NCI-H187 treated with DMSO at 0.1 percent for 48 hours (cell line): ENCODE measurements around the gene COL5A2.

Source experiments
- DNase-seq: peaks from one replicate; lab custom pipeline; 2025; lab: John Stamatoyannopoulos, UW

Gene COL5A2

DNA sequence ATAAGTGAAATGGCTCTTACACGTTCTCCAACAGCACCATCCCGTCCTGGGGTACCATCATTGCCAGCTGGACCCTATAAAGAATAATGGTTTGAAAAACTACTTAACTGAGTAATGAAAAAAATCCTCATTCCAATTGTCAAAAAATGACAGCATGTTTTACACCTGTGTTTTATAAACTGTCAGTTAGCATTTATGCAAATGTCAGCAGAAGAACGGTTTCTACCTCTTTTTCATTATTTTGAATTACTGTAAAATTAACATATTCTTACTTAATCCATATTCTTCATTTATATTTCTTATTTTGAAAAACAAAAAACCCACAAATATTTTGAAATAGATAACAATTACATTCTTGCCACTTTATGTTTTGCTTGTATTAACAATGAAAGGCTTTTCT lies 131.4 kb downstream of the COL5A2 start:
- DNase-seq = no peak

DNA sequence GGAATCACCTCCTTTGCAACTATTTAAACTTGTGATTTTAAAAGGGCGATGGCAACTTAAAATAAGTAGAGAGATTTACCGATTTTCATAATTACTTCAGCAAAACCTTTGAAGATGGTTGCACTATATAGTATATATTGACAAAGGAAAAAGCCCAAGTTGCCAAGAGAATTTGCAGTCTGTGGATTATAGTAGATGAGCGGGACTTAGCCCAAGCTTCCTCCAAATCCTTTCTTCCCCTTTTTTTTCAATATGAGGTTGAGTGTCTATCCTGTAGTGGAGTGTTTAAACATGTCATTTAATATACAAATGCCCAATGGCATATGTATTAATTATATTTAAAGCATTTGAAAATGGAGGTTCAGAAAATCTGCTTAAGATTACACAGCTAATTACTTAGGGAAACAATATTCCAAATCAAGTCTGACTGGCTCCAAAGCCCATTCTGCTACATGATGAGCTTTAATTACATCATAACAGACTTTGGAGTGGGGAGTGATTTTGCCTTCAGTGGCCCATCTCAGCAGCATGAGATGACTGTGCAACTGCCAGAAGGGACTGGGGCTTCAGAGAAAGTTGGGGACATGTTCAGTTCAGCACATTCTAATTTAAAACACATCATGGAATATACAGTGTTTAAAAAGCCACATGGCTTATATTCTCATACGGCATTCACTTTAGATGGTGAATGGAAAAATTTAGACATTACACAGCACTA lies 132.2 kb downstream of the COL5A2 start:
- no peak for DNase-seq

DNA sequence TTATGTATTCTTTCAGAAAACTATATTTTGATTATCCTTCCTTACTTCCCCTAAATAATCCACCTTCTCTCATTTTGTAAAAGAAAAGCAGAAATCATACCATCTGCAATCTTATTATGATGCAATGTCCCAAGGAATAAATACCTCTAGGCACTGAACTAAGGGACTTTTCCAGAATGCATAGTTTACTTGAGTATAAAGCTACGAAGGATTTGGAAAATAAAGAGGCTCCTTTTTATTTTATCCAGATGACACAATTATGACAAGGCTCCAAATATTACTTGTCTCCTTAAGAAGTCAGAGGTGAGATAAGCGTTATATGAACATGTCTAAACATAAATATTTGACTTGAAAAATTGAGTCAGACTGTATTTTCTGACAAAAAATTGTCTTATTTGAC lies 133.2 kb downstream of the COL5A2 start:
- DNase-seq = no peak

DNA sequence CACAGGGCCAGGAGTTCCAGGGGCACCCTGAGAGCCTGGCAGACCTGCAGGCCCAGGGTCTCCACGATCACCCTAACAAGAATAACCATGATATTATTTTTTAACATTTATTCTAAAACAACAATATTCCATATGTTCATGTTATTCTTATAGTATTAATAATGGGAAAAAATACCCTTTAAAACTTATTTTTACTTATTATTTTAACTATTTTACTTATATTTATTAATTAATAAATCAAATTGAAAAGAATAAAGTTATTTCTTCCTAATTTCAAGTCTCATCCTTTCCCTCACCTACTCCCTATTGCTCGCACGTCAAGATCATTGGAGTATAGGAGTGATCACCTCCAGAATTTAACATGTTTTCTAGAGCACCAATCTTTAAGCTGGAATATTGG lies 133.7 kb downstream of the COL5A2 start:
- no peak for DNase-seq

DNA sequence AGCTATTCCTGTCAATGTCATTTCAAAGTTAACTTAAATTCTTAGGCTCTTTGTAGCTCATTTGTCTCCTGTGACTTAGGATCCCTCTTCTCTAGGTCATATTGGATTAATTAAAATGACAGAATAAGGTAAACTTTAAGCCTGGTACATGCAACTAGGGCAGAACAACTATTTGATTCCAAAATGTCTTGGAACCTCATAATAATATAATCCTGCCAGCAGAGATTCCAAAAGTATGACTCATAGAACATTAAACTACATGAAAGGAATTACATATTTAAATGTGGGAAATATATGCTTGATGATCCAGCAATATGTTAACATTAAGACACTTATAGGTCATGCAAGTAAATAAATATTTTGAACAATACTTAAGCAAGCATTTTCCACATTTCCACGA lies 142.0 kb downstream of the COL5A2 start:
- DNase-seq = no peak

DNA sequence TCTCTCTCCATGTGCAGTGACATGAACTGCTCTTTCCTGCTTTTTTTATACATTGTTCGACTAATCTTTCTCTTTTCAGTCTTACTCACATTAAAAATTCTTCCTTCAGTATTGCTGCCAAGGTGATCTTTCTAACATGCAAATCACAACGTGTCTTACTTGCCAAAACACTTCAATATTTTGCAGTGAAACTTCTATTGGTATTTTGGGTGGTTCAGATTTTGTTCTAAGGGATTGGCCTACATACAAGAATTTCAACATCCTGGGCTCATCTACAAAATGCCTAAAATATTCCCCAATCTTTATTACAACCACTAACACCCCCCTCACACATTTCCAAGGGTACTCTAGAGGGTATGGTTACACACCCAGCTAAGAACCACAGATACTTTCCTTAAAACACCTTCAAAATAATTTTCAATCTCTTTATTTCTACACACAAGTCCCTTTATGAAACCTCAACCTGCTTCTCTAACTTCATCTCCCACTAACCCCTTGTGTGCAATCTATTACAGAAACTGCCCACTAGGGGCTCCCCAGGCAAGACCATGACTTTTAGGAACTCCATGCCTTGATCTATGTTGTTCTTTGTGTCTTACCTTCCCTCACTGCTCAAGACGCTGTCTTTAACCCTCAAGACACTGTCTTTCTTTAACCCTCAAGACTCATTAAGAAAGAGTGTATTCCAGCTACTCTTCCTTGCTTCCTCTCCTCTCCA lies 154.5 kb downstream of the COL5A2 start:
- no peak for DNase-seq

DNA sequence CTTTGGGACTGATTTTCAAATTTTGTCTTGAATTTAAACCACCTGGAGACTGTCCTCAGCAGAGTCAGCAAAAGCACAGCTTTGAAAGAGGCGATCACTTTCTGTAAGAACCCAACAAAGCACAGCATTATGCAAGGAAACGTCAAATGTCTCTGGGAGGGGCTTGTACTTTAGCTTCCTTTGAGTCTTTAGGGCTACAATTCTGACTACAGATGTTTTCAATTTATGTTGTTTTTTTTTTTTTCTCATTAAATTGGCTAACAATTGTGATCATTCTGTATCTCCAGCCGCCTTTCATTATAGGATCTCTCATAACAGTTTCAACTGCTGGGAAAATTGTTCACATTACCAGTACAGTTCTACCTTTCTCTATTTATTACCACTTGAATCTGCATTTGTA lies 157.1 kb downstream of the COL5A2 start:
- DNase-seq = no peak

DNA sequence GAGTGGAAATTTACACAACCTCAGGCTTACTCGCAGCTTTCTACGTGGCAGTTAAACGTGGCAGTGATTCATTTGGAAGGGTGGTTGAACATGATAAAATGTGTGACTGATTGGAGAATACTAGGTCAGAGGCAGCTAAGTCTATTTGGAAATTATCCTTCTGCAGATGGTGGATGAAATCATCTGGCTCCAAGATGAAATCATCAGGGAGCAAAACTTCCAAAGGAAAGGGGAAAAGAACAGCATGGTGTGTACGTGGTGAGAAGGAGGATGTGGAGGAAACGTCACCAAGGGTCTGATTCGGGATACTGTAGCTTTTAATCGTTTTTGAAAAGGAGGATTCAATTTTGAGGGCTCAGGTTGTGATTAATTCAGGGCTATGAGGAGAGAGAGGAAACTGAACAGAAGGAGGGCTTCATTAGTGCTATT lies 157.5 kb downstream of the COL5A2 start:
- no peak for DNase-seq

DNA sequence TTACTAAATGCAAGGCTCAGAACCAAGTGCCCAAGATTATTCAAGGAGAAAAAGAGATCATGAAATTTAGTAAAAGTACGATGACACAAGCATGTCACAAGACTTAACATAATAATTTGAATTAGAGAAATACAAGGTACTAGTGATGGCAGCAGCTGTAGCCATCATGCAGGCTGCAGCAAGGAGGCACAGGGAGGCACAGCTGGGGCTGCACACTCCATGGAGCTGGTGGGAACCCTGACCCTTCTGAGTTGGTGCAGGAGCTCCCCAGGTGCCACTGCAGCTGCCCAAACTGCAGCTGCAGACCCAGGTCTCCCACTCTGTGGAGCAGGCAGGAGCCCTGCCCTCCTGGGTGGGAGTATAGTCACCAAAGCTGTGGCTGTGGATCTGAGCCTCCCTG lies 159.4 kb downstream of the COL5A2 start:
- DNase-seq = no peak

DNA sequence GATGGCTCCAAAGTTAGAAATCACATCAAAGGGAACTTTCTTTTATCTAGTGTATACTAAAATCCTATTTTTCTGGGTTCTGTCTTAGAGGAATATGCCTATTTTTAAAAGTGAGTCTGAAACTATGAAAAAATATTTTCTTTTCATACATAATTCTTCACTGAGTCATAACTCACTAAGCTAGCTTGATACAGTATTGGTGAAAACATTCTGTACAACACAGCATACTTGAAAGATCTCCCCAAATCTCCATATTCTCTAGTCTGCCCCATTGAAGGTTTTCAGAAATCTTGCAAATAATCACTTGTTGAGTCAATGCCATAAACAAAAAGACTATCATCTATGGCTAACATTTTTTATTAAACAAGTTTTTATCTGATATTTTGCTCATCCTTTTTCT lies 160.9 kb downstream of the COL5A2 start:
- no peak for DNase-seq

DNA sequence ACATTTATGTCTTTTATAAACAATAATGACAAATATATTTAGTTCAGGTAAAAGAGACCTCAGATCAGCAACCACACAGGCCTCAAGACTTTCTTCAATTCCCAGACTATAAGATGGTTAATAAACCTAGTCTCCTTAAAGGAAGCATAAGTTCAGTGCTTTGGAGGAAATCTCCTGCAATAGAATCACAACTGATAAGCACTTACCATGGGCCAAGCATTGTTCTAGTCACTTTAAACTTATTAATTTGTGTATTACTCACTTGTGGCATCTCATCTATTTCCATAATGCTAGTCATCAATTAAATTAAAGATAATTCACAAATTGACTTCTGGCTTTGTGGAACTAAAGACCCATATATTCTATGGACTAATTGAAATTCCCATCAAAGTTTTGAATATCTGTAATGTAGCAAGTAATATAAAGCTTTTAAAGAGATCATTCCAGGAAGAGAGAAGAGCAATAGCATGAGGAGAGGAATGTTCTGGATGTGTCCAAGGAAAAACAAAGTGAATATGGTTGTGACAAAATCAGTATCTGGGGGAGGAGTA lies 163.2 kb downstream of the COL5A2 start:
- no peak for DNase-seq

DNA sequence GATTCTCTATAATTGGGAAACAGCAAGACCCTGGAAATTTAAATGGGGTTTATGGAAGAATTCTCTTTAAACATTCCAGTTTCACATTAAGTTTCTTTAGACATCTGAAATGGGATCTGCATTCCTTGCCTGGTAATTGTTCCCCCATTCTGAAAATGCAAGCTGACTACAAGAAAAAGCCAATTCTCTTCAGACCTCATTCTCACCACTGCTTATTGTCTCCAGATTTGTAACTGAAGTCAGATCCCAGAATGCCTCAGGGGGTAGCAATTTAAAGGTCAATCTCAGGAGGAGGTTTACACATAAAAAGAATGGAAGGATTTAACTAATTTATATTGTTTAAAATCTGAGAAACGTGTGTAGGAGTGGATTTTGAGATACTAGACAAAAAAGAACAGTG lies 164.2 kb downstream of the COL5A2 start:
- DNase-seq = no peak

DNA sequence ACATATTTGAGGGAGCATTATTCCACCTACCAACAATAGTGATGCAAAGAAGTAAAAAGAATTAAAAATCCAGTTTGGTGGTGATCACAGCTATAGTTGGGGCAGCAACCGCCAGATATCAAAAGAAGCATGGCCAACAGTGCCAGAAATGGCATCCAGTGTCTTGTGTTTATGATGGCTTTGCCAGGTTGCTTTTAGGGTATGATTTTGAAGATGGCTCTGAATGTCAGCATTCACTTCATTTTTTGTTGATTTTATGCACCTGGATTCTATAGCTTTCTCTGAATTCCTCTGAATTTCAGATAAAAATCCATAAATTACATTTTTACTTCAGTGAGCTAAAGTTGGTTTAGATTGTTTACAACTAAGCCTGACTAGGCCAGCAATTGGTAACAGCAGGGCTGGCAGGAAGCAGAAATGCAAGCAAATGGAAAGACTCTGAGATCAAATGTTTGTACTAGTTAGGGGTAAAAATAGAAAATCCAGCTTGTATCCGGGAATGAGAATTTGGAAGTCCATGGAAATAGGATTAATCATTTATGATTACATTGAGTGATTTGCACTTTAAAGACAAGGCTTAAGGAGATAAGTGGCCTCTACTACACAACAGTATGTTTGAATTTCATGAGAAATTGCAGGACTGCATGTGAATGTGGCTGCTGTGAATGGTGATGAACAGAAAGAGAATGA lies 165.0 kb downstream of the COL5A2 start:
- no peak for DNase-seq

DNA sequence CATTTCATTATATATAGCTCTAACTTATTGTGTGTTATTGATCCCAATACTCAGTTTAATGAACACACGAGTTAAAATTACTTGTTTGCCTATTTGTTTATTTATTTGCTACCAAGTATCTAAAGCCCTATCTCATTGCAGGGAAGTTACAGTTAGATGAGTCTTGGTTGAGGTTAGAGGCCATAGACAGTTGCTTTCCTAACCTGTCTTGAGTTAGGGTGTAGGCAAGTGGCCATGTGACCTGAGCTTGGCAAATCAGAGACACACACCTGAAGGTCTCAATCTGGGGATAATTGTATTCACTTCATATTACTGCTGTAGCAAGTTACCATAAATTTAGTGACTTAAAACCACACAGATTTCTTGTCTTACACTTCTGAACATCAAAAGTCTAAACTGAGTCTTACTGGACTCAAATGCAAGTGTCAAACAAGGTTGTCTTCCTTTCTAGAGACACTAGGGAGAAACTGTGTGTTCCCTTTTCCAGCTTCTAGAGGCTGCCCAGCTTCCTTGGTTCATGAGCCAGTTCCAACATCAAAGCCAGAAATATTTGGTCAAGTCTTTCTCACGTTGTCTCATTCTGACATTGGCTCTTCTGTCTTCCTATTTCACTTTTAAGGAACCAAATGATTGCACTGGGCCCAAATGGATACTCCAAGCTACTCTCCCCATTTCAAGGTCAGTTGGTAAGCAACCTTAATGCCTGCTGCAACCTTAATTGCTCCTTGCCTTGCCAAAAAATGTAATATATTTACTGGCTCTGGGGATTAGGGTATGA lies 165.7 kb downstream of the COL5A2 start:
- no peak for DNase-seq

DNA sequence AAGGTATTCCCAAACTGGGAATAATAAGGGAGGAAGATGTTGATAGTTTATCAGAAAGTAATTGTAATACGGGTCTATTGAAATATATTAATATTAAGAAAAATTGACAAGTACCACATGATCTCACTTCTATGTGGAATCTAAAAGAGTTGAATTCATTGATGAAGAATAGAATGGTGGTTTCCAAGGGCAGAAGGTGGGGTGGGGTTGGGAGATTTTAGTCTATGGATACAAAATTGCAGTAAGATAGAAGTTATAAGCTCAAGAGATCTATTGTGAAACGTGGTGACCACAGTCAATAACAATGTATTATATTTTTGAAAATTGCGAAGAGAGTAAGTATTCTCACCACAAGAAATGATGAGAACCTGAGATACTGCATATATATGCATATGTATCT lies 166.5 kb downstream of the COL5A2 start:
- no peak for DNase-seq

DNA sequence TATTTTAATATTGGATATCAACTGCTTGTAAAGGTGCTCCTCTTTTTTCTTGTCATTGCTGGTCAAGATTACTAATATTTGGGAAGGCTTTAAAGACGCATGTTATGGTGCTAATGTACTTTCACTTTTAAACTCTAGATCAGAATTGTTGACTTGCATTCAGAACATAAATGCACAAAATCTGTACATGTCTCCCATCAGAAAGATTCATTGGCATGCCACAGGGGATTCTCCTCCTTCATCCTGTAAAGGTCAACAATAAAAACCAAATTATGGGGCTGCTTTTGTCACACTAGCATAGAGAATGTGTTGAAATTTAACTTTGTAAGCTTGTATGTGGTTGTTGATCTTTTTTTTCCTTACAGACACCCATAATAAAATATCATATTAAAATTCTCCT lies 167.2 kb downstream of the COL5A2 start:
- no peak for DNase-seq

DNA sequence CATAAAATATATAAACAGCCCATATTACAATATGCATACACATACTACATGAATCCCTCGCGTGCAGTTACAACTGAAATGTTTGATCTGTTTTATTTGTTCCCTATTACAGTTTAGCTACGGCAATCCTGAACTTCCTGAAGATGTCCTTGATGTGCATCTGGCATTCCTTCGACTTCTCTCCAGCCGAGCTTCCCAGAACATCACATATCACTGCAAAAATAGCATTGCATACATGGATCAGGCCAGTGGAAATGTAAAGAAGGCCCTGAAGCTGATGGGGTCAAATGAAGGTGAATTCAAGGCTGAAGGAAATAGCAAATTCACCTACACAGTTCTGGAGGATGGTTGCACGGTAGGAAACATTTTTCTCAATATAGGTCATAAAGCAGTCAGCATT lies 169.0 kb downstream of the COL5A2 start:
- DNase-seq = no peak

DNA sequence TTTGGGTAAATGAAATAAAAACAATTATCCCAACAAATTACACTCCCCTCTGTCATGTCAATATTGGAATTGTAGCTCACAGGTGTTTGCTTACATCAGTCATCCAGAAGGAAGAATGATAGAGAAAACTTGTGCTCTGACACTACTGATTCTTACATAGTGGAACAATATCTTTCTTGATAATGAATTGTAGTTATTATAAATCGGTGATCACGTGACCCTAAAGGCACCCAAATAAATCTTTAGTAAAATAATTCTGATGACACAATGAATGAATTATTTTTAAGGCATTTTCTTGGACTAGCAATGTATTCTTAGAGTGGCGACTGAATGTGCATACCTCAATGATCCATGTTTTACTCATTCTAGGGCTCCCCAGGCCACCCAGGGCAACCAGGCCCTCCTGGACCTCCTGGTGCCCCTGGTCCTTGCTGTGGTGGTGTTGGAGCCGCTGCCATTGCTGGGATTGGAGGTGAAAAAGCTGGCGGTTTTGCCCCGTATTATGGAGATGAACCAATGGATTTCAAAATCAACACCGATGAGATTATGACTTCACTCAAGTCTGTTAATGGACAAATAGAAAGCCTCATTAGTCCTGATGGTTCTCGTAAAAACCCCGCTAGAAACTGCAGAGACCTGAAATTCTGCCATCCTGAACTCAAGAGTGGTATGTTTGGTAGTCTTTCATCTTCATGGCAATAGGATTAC lies 170.9 kb downstream of the COL5A2 start:
- no peak for DNase-seq

DNA sequence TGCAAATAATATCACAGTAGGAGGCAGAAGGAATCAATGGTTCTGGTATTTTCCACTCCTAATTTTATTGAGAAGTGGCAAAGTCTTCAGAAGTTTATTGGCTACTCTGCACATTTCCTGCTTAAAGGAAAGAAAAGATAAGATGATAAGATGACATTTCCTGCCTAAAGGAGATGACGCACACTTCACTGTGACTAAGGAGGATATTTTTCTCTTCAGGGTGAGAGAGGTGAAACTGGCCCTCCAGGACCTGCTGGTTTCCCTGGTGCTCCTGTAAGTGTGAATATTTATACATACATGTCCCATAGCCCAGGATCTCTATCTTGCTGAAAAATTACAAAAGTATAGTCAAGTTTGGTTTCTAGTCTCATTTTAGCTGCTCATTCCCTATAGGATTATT lies 177.5 kb downstream of the COL5A2 start:
- DNase-seq = no peak

DNA sequence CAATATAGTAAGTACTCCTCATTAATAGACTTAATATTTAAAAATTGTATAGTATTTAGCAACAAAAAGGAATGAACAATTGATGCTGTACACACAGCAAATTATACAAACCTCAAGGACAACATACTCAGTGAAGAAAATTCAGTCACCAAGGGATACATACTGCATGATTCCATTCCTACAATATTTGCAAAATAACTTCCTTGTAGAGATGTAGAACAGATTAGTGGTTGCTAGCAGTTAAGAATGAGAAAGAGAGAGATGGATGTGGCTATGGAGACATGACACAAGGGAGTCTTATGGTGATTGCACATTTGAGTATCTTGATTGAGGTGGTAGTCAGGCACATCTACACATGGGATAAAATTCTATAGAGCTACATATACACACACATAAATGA lies 179.3 kb downstream of the COL5A2 start:
- DNase-seq = no peak

DNA sequence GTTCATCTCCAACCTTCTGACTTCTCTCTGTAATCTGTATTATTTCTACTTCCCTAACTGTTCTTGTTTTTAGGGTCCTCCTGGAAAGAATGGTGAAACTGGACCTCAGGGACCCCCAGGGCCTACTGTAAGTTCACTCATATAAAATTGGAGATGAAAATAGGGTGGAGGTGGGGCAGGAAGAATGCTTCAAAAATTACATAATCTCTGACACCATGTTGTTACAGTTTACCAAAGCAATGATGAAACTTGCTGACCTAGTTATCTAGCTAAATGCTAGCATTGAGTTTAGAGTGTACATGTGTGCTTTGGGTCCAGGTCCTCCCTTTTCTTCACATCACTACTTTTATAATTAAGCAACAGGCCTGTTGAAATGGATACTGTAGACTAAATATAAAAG lies 182.3 kb downstream of the COL5A2 start:
- DNase-seq = no peak

DNA sequence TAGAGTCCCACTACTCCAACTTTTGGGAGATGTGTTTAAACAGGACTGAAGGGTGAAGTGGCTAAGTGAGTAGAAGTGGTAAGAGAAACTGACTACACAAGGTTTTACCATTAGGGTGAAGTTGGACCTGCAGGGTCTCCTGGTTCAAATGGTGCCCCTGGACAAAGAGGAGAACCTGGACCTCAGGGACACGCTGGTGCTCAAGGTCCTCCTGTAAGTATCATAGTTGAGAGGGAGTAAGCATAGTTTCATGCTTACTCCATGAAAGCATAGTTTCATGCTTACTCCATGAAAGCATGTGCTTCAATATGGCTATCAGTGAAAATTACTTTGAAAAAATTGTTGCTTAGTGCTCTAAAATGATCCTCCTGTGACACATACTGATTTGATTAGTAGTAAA lies 186.3 kb downstream of the COL5A2 start:
- DNase-seq = no peak
